ENCODE measurements around the gene SMC1B. TPM values are rescaled to one million over a fixed set of nuclear protein-coding genes. Genes with fewer than 3 reads are reported as not detected.
"Not testable (repeated sequence)": the region's sequence is repeated elsewhere in the genome, so short reads cannot be mapped to it uniquely, and the experiment has no call there.

SMC1B gene
- total RNA-seq, 1 donor from 2014 or later: not detected

- no peak for DNase-seq (ENCODE audit: low read depth)
Measured at GRCh38 chr22:45444168-45444567, 30.8 kb upstream of the SMC1B start.

- DNase-seq (ENCODE audit: low read depth): no peak
Measured at GRCh38 chr22:45442116-45442515, 28.7 kb upstream of the SMC1B start.

- DNase-seq (ENCODE audit: low read depth): peak; percentile 42
Measured at GRCh38 chr22:45441138-45441537, 27.7 kb upstream of the SMC1B start.

- not testable (repeated sequence) for DNase-seq (ENCODE audit: low read depth)
Measured at GRCh38 chr22:45440688-45441087, 27.3 kb upstream of the SMC1B start.

GRCh38 chr22:45438336-45438735 is 24.9 kb upstream of the SMC1B start:
- no peak for DNase-seq (ENCODE audit: low read depth)

- not testable (repeated sequence) for DNase-seq (ENCODE audit: low read depth)
Measured at GRCh38 chr22:45436871-45437517, 23.6 kb upstream of the SMC1B start.

GRCh38 chr22:45435544-45436139 is 22.2 kb upstream of the SMC1B start:
- DNase-seq (ENCODE audit: low read depth): peak; percentile 76

GRCh38 chr22:45434981-45435380 is 21.6 kb upstream of the SMC1B start:
- no peak for DNase-seq (ENCODE audit: low read depth)

- no peak for DNase-seq (ENCODE audit: low read depth)
Measured at GRCh38 chr22:45430871-45431270, 17.5 kb upstream of the SMC1B start.

- no peak for DNase-seq (ENCODE audit: low read depth)
Measured at GRCh38 chr22:45429981-45430775, 16.8 kb upstream of the SMC1B start.

GRCh38 chr22:45429424-45429823 is 16.0 kb upstream of the SMC1B start:
- DNase-seq (ENCODE audit: low read depth): no peak

- no peak for DNase-seq (ENCODE audit: low read depth)
Measured at GRCh38 chr22:45428391-45429385, 15.3 kb upstream of the SMC1B start.

GRCh38 chr22:45427114-45427513 is 13.7 kb upstream of the SMC1B start:
- no peak for DNase-seq (ENCODE audit: low read depth)

- DNase-seq (ENCODE audit: low read depth): no peak
Measured at GRCh38 chr22:45426387-45426786, 13.0 kb upstream of the SMC1B start.

- no peak for DNase-seq (ENCODE audit: low read depth)
Measured at GRCh38 chr22:45425531-45426265, 12.3 kb upstream of the SMC1B start.

GRCh38 chr22:45425101-45425500 is 11.7 kb upstream of the SMC1B start:
- DNase-seq (ENCODE audit: low read depth): no peak

GRCh38 chr22:45424241-45424731 is 10.9 kb upstream of the SMC1B start:
- no peak for DNase-seq (ENCODE audit: low read depth)

- DNase-seq (ENCODE audit: low read depth): no peak
Measured at GRCh38 chr22:45423524-45423923, 10.1 kb upstream of the SMC1B start.

- DNase-seq (ENCODE audit: low read depth): no peak
Measured at GRCh38 chr22:45422237-45422983, 9.0 kb upstream of the SMC1B start.

All from renal cortical epithelial cell (primary cell).